NCI-H748 treated with DMSO at 0.1 percent for 48 hours (cell line): ENCODE results near the gene MIAT.
"Not testable (repeated sequence)": the region's sequence is repeated elsewhere in the genome, so short reads cannot be mapped to it uniquely, and the experiment has no call there.

ENCODE experiments used
- DNase-seq: peaks from one replicate; lab custom pipeline; 2025; lab: John Stamatoyannopoulos, UW

The MIAT gene

GRCh38 chr22:26656891-26657851 lies at the start of gene MIAT:
MIAT (plus strand) TSS chr22:26657588.
- peak; percentile 29 for DNase-seq

- no peak for DNase-seq
Measured at GRCh38 chr22:26608129-26608528, 49.3 kb upstream of the MIAT start.

- no peak for DNase-seq
Measured at GRCh38 chr22:26609287-26609686, 48.1 kb upstream of the MIAT start.

GRCh38 chr22:26610072-26610958 lies 47.1 kb upstream of the MIAT start:
- no peak for DNase-seq

GRCh38 chr22:26610996-26611395 lies 46.4 kb upstream of the MIAT start:
- no peak for DNase-seq

- no peak for DNase-seq
Measured at GRCh38 chr22:26612652-26613051, 44.7 kb upstream of the MIAT start.

- not testable (repeated sequence) for DNase-seq
Measured at GRCh38 chr22:26613753-26614152, 43.6 kb upstream of the MIAT start.

GRCh38 chr22:26614322-26614721 lies 43.1 kb upstream of the MIAT start:
- DNase-seq: no peak

GRCh38 chr22:26615149-26615548 lies 42.2 kb upstream of the MIAT start:
- no peak for DNase-seq

- no peak for DNase-seq
Measured at GRCh38 chr22:26615830-26616435, 41.5 kb upstream of the MIAT start.

GRCh38 chr22:26616650-26617049 lies 40.7 kb upstream of the MIAT start:
- DNase-seq: no peak

- DNase-seq: no peak
Measured at GRCh38 chr22:26617271-26618199, 39.9 kb upstream of the MIAT start, which contains the start of gene CRYBB1. CRYBB1 (minus strand) TSS chr22:26618027; CDS start chr22:26616319, 1,708 bp downstream.

- no peak for DNase-seq
Measured at GRCh38 chr22:26618455-26618854, 38.9 kb upstream of the MIAT start.

GRCh38 chr22:26619510-26619909 lies 37.9 kb upstream of the MIAT start:
- no peak for DNase-seq

- DNase-seq: no peak
Measured at GRCh38 chr22:26620197-26620596, 37.2 kb upstream of the MIAT start.

- no peak for DNase-seq
Measured at GRCh38 chr22:26621663-26622062, 35.7 kb upstream of the MIAT start, which contains the start of gene CRYBA4. CRYBA4 (plus strand) TSS chr22:26621963; CDS start chr22:26622597, 634 bp downstream.

- no peak for DNase-seq
Measured at GRCh38 chr22:26623984-26624383, 33.4 kb upstream of the MIAT start.

GRCh38 chr22:26624803-26625202 lies 32.6 kb upstream of the MIAT start:
- DNase-seq: no peak

- no peak for DNase-seq
Measured at GRCh38 chr22:26629988-26630761, 27.2 kb upstream of the MIAT start.

- no peak for DNase-seq
Measured at GRCh38 chr22:26631282-26631681, 26.1 kb upstream of the MIAT start.
